ENCODE results near the gene ANO6.
"Not testable (repeated sequence)": the region's sequence is repeated elsewhere in the genome, so short reads cannot be mapped to it uniquely, and the experiment has no call there.

ANO6 gene

GRCh38 chr12:45314770-45315169 is 98.9 kb downstream of the ANO6 start:
- DNase-seq: no peak

- no peak for DNase-seq
These were observed 99.6 kb downstream of the ANO6 start for GRCh38 chr12:45315462-45315861.

- not testable (repeated sequence) for DNase-seq
These were observed 101.4 kb downstream of the ANO6 start for GRCh38 chr12:45317261-45317660.

- DNase-seq: no peak
These were observed 106.9 kb downstream of the ANO6 start for GRCh38 chr12:45322810-45323209.

- DNase-seq: no peak
These were observed 108.5 kb downstream of the ANO6 start for GRCh38 chr12:45324391-45324790.

GRCh38 chr12:45326358-45326975 is 110.6 kb downstream of the ANO6 start:
- DNase-seq: no peak

GRCh38 chr12:45327823-45328383 is 112.0 kb downstream of the ANO6 start:
- no peak for DNase-seq

GRCh38 chr12:45329238-45329637 is 113.3 kb downstream of the ANO6 start:
- DNase-seq: no peak

- DNase-seq: no peak
These were observed 113.8 kb downstream of the ANO6 start for GRCh38 chr12:45329702-45330101.

- DNase-seq: no peak
These were observed 115.7 kb downstream of the ANO6 start for GRCh38 chr12:45331552-45331951.

- DNase-seq: no peak
These were observed 118.5 kb downstream of the ANO6 start for GRCh38 chr12:45334396-45334795.

GRCh38 chr12:45336331-45336730 is 120.4 kb downstream of the ANO6 start:
- DNase-seq: no peak

- no peak for DNase-seq
These were observed 121.1 kb downstream of the ANO6 start for GRCh38 chr12:45336762-45337596.

- no peak for DNase-seq
These were observed 121.9 kb downstream of the ANO6 start for GRCh38 chr12:45337835-45338234.

- DNase-seq: no peak
These were observed 122.4 kb downstream of the ANO6 start for GRCh38 chr12:45338272-45338671.

- no peak for DNase-seq
These were observed 123.1 kb downstream of the ANO6 start for GRCh38 chr12:45339035-45339434.

GRCh38 chr12:45342171-45342570 is 126.3 kb downstream of the ANO6 start:
- DNase-seq: no peak

- no peak for DNase-seq
These were observed 127.0 kb downstream of the ANO6 start for GRCh38 chr12:45342848-45343247.

- DNase-seq: no peak
These were observed 127.6 kb downstream of the ANO6 start for GRCh38 chr12:45343269-45344051.

GRCh38 chr12:45348311-45348710 is 132.4 kb downstream of the ANO6 start:
- no peak for DNase-seq

- no peak for DNase-seq
These were observed 133.1 kb downstream of the ANO6 start for GRCh38 chr12:45348986-45349385.

GRCh38 chr12:45349916-45350315 is 134.0 kb downstream of the ANO6 start:
- no peak for DNase-seq

- no peak for DNase-seq
These were observed 135.0 kb downstream of the ANO6 start for GRCh38 chr12:45350861-45351260.
